ENCODE results near the gene FANCC.

DNA sequence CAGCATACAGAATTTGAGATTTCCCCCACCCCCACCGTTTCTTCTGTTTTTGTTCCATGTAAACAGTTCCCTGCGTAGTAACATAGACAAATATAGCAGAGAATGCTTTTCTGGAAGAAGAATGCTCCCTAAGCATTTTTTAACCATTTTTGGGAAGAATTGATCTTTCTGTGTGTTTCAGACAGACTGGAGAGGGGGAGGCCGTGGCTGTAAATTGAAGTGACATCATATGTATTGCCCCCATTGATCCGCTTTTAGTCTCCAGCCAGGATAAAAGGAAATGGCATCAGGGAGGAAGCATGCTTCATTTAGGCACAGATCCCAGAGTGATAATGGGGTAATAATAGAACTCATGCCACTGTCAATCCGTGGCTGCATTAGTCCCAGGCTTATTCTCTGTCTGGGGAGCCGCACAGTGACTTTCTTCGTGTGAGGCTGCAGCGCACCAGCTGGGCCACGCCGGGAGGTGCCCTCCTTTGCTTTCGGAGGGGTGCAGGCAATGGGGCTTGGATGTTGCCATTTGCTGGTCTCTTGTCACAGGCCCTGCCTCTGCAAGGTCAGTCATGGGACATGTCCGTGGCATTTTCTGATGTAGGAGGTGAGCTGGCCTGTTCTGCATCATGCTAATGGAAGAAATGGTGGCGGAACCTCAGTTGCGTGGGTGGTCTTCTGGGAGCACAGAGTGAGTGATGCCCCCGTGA, 261.5 kb downstream of the FANCC start:
- TF ChIP-seq, protein P1, sequence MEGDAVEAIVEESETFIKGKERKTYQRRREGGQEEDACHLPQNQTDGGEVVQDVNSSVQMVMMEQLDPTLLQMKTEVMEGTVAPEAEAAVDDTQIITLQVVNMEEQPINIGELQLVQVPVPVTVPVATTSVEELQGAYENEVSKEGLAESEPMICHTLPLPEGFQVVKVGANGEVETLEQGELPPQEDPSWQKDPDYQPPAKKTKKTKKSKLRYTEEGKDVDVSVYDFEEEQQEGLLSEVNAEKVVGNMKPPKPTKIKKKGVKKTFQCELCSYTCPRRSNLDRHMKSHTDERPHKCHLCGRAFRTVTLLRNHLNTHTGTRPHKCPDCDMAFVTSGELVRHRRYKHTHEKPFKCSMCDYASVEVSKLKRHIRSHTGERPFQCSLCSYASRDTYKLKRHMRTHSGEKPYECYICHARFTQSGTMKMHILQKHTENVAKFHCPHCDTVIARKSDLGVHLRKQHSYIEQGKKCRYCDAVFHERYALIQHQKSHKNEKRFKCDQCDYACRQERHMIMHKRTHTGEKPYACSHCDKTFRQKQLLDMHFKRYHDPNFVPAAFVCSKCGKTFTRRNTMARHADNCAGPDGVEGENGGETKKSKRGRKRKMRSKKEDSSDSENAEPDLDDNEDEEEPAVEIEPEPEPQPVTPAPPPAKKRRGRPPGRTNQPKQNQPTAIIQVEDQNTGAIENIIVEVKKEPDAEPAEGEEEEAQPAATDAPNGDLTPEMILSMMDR (IDR thresholded peaks at IDR 0.05 in 8 of 11, conservative IDR thresholded peaks at IDR 0.05 in 3 of 11): no peak
- TF ChIP-seq POLR2A (IDR thresholded peaks at IDR 0.05): no peak

All from spleen (tissue), 7 donors.